ENCODE data around the gene BBS7. TPM values are rescaled to one million over a fixed set of nuclear protein-coding genes. Genes with fewer than 3 reads are reported as not detected.

BBS7 gene
- total and polyA plus RNA-seq, 11 donors: 2.7 to 13.9 (median 4.9) TPM

- no peak for DNase-seq
- intact Hi-C loops (cut with DNase I): loop anchor here in 1 of 10 donors (5.0 kb wide), 1 partner anchor 91 kb away; no protein-coding TSS in a partner anchor
- ATAC-seq: no peak
- Histone ChIP-seq H3K27ac (no peak overlapping the region), H3K4me1 (no peaks in the 10 kb centered on the region), H3K9me3 (no peaks in the 10 kb centered on the region), H3K4me3 (no peak overlapping the region), H3K36me3 (no peaks in the 10 kb centered on the region), H3K27me3 (peaks cover 0 to 32% (median 0%) of the 10 kb centered on the region in 9 donors)
- TF ChIP-seq CTCF (IDR thresholded peaks at IDR 0.05) (no peak), POLR2A (IDR thresholded peaks at IDR 0.05) (no peak)
- WGBS, 4 donors: 90 to 95% (median 92%) methylated on average over 2 of the region's 2 CpGs
Observed at GRCh38 chr4:121792966-121793365, 77.3 kb downstream of the BBS7 start.

- ATAC-seq (no peak), DNase-seq (no peak)
- no peak overlapping the region for H3K4me3 ChIP-seq
- H3K36me3 ChIP-seq: no peaks in the 10 kb centered on the region
- TF ChIP-seq CTCF (IDR thresholded peaks at IDR 0.05) (no peak), POLR2A (IDR thresholded peaks at IDR 0.05) (no peak)
- H3K4me1 ChIP-seq: no peaks in the 10 kb centered on the region
- intact Hi-C loops (cut with DNase I): loop anchor here in 1 of 10 donors (5.0 kb wide), 1 partner anchor 89 kb away; no protein-coding TSS in a partner anchor
- no peaks in the 10 kb centered on the region for H3K9me3 ChIP-seq
- H3K27me3 ChIP-seq: peaks cover 0 to 35% (median 0%) of the 10 kb centered on the region in 9 donors
- 89 to 95% (median 92%) methylated on average over 5 of the region's 5 CpGs for WGBS, 4 donors
- H3K27ac ChIP-seq: no peak overlapping the region
Observed at GRCh38 chr4:121791481-121791880, 78.8 kb downstream of the BBS7 start.

- Histone ChIP-seq H3K36me3 (no peaks in the 10 kb centered on the region), H3K4me1 (no peaks in the 10 kb centered on the region), H3K27me3 (peaks cover 0 to 35% (median 0%) of the 10 kb centered on the region in 9 donors), H3K4me3 (no peak overlapping the region), H3K9me3 (no peaks in the 10 kb centered on the region), H3K27ac (no peak overlapping the region)
- intact Hi-C loops (cut with DNase I): loop anchor here in 1 of 10 donors (5.0 kb wide), 1 partner anchor 89 kb away; no protein-coding TSS in a partner anchor
- DNase-seq (no peak), ATAC-seq (no peak)
- no peak for TF ChIP-seq POLR2A (IDR thresholded peaks at IDR 0.05)
- no peak for TF ChIP-seq CTCF (IDR thresholded peaks at IDR 0.05)
Observed at GRCh38 chr4:121790976-121791375, 79.3 kb downstream of the BBS7 start.

- Histone ChIP-seq H3K4me3 (no peak overlapping the region), H3K4me1 (peaks cover 0 to 7% (median 0%) of the 10 kb centered on the region in 12 donors), H3K36me3 (no peaks in the 10 kb centered on the region), H3K27me3 (peaks cover 0 to 35% (median 0%) of the 10 kb centered on the region in 9 donors), H3K9me3 (no peaks in the 10 kb centered on the region), H3K27ac (no peak overlapping the region)
- WGBS, 4 donors: 61 to 65% (median 63%) methylated on average over 3 of the region's 3 CpGs
- intact Hi-C loops (cut with DNase I): loop anchor here in 1 of 10 donors (5.0 kb wide), 1 partner anchor 88 kb away; no protein-coding TSS in a partner anchor
- ATAC-seq (no peak), DNase-seq (no peak)
- no peak for TF ChIP-seq POLR2A (IDR thresholded peaks at IDR 0.05)
- TF ChIP-seq CTCF (IDR thresholded peaks at IDR 0.05): no peak
Observed at GRCh38 chr4:121789960-121790829, 80.1 kb downstream of the BBS7 start.

Data from heart left ventricle (tissue), 16 donors.